ENCODE measurements around the gene SNX11.

- no peak for TF ChIP-seq CTCF (IDR thresholded peaks at IDR 0.05; ENCODE audit: low read depth, low read length)
- TF ChIP-seq POLR2A (IDR thresholded peaks at IDR 0.05; ENCODE audit: extremely low read depth, insufficient read length), result no peak
Observed at GRCh38 chr17:48148029-48148770, 40.6 kb downstream of the SNX11 start.
